ENCODE results near the gene RAD51B.

Gene RAD51B

GRCh38 chr14:67934862-67935261 lies 115.3 kb downstream of the RAD51B start:
- TF ChIP-seq REPIN1 (tag by site-specific recombination; IDR thresholded peaks at IDR 0.05; ENCODE audit: low read depth) = no peak
- TF ChIP-seq GLI4 (tag by site-specific recombination; IDR thresholded peaks at IDR 0.05) = no peak
- TF ChIP-seq GLI2 (tag by site-specific recombination; IDR thresholded peaks at IDR 0.05; ENCODE audit: borderline replicate concordance, low read depth) = no peak
- TF ChIP-seq KLF10 (tag by site-specific recombination; IDR thresholded peaks at IDR 0.05) = no peak
- TF ChIP-seq SETDB1 (IDR thresholded peaks at IDR 0.05; ENCODE audit: insufficient read length, low read length) = no peak
- no peak for TF ChIP-seq TCF7L2 (IDR thresholded peaks at IDR 0.05; ENCODE audit: borderline replicate concordance, low read depth, low read length)
- no peak for TF ChIP-seq YY1 (tag by site-specific recombination; IDR thresholded peaks at IDR 0.05)
- TF ChIP-seq ZNF341 (tag by site-specific recombination; IDR thresholded peaks at IDR 0.05; ENCODE audit: low read depth) = no peak
- TF ChIP-seq KLF1 (tag by site-specific recombination; IDR thresholded peaks at IDR 0.05) = no peak
- TF ChIP-seq ZBTB21 (tag by site-specific recombination; IDR thresholded peaks at IDR 0.05) = no peak
- no peak for TF ChIP-seq SALL2 (tag by site-specific recombination; IDR thresholded peaks at IDR 0.05; ENCODE audit: borderline replicate concordance)
- no peak for TF ChIP-seq ZXDB (tag by site-specific recombination; IDR thresholded peaks at IDR 0.05)
- no peak for TF ChIP-seq ZNF549 (tag by site-specific recombination; IDR thresholded peaks at IDR 0.05)
- no peak for TF ChIP-seq TRIM28 (IDR thresholded peaks at IDR 0.05; ENCODE audit: borderline replicate concordance, low read length)
- TF ChIP-seq ZNF473 (tag by site-specific recombination; IDR thresholded peaks at IDR 0.05) = no peak
- TF ChIP-seq ZNF843 (tag by site-specific recombination; IDR thresholded peaks at IDR 0.05) = 0 out of 2 replicates have a peak, but pooled peaks have one; percentile 27
- no peak for TF ChIP-seq ZFHX2 (tag by site-specific recombination; conservative IDR thresholded peaks at IDR 0.05)
- no peak for TF ChIP-seq HOXD13 (CRISPR knock-in tag; IDR thresholded peaks at IDR 0.05; ENCODE audit: borderline replicate concordance)
- TF ChIP-seq ZNF555 (tag by site-specific recombination; conservative IDR thresholded peaks at IDR 0.05) = no peak
- TF ChIP-seq ATF2 (tag by site-specific recombination; IDR thresholded peaks at IDR 0.05; ENCODE audit: low read depth) = no peak
- peak; percentile 69 for TF ChIP-seq PRDM4 (tag by site-specific recombination; IDR thresholded peaks at IDR 0.05)
- TF ChIP-seq PRDM6 (tag by site-specific recombination; IDR thresholded peaks at IDR 0.05) = peak; percentile 55; the same call in 1 of the 2 replicates
- no peak for TF ChIP-seq ZNF623 (tag by site-specific recombination; IDR thresholded peaks at IDR 0.05)
- no peak for TF ChIP-seq ZNF664 (tag by site-specific recombination; IDR thresholded peaks at IDR 0.05)
- TF ChIP-seq ZNF624 (tag by site-specific recombination; IDR thresholded peaks at IDR 0.05) = no peak
- no peak for TF ChIP-seq ZNF362 (tag by site-specific recombination; IDR thresholded peaks at IDR 0.05)
- 0 out of 2 replicates have a peak, but pooled peaks have one; percentile 42 for TF ChIP-seq ZNF335 (tag by site-specific recombination; conservative IDR thresholded peaks at IDR 0.05)
- no peak for TF ChIP-seq ZSCAN23 (tag by site-specific recombination; IDR thresholded peaks at IDR 0.05)
- TF ChIP-seq ZNF529 (tag by site-specific recombination; IDR thresholded peaks at IDR 0.05; ENCODE audit: insufficient replicate concordance) = no peak
- no peak for TF ChIP-seq KLF17 (tag by site-specific recombination; IDR thresholded peaks at IDR 0.05)
- no peak for TF ChIP-seq ZNF248 (tag by site-specific recombination; IDR thresholded peaks at IDR 0.05)
- no peak for TF ChIP-seq ZFP3 (tag by site-specific recombination; IDR thresholded peaks at IDR 0.05; ENCODE audit: low read depth)
- no peak for TF ChIP-seq ZNF426 (tag by site-specific recombination; IDR thresholded peaks at IDR 0.05)
- TF ChIP-seq ZBTB8A (tag by site-specific recombination; IDR thresholded peaks at IDR 0.05) = no peak
- ChIA-PET POLR2A (no interaction called here), CTCF (interaction anchor here (0.7 to 3.3 kb wide), 15 partner anchors 9 to 1173 kb away, joined by 3 to 33 read pairs (median 3); no protein-coding TSS in a partner anchor)
- Histone ChIP-seq H3K4me3 (ENCODE audit: low read depth, low read length) (no peak overlapping the region), H3K36me3 (ENCODE audit: control insufficient read depth in 2 of 2, insufficient read depth in 1 of 2, low read length in 2 of 2) (no peaks in the 10 kb centered on the region), H3K27ac (ENCODE audit: extremely low read depth, low read depth, low read length) (no peak overlapping the region), H3K9me3 (ENCODE audit: control insufficient read depth, insufficient read depth, low read depth, low read length) (no peaks in the 10 kb centered on the region), H3K4me1 (ENCODE audit: control insufficient read depth, insufficient read depth, low read length) (peaks cover 12% of the 10 kb centered on the region)

All from HEK293 (cell line).